GM06990 (cell line): ENCODE data around the gene F13A1.

Experiments
- DNase-seq: peaks from one replicate; pipeline ENCODE4 v3.0.0-alpha.2; 2011; ENCODE audit not compliant: insufficient read length; ENCODE audit errors: extremely low read depth
- H3K27me3 ChIP-seq: replicated peaks from 2 replicates; pipeline ENCODE4 v1.6.0; 2011; ENCODE audit warnings: low read length; ENCODE audit not compliant: control insufficient read depth, insufficient read depth
- H3K36me3 ChIP-seq: 2 replicates; pipeline ENCODE4 v1.5.1; 2011; ENCODE audit warnings: low read length; ENCODE audit not compliant: control insufficient read depth, insufficient read depth
- H3K4me3 ChIP-seq: replicated peaks from 2 replicates; pipeline ENCODE4 v1.5.1; 2011; ENCODE audit warnings: low read depth, mild to moderate bottlenecking, control low read depth, low read length
- TF ChIP-seq, protein P1 (sequence below): IDR thresholded peaks from 2 replicates; pipeline ENCODE4 v1.5.1; 2011; ENCODE audit warnings: low read length, control low read depth, mild to moderate bottlenecking, inconsistent platforms; ENCODE audit not compliant: insufficient read depth, poor library complexity, severe bottlenecking

F13A1 gene

DNA sequence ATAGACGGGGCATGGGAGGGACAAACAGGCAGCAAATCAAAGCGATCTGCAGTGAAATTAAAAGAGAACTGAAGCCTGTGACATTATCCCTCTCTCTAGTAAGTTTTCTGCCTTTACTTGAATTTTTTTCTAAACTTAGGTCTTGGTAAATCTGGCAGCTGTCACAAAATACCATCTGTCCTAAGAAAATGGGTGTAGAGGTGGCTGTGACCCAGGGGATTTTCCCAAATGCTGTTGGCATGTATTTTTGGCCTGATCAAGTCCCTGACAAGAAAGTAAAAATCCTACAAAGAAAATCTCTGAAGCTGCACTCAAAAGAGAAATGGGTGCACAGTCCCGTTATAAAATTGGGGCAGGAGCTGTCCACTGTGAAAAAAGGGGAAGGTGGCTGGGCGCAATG lies 30.2 kb upstream of the F13A1 start:
- Histone ChIP-seq H3K36me3 (no peaks in the 10 kb centered on the region), H3K27me3 (no peaks in the 10 kb centered on the region), H3K4me3 (no peak overlapping the region)
- no peak for DNase-seq
- TF ChIP-seq, protein P1, sequence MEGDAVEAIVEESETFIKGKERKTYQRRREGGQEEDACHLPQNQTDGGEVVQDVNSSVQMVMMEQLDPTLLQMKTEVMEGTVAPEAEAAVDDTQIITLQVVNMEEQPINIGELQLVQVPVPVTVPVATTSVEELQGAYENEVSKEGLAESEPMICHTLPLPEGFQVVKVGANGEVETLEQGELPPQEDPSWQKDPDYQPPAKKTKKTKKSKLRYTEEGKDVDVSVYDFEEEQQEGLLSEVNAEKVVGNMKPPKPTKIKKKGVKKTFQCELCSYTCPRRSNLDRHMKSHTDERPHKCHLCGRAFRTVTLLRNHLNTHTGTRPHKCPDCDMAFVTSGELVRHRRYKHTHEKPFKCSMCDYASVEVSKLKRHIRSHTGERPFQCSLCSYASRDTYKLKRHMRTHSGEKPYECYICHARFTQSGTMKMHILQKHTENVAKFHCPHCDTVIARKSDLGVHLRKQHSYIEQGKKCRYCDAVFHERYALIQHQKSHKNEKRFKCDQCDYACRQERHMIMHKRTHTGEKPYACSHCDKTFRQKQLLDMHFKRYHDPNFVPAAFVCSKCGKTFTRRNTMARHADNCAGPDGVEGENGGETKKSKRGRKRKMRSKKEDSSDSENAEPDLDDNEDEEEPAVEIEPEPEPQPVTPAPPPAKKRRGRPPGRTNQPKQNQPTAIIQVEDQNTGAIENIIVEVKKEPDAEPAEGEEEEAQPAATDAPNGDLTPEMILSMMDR: no peak

DNA sequence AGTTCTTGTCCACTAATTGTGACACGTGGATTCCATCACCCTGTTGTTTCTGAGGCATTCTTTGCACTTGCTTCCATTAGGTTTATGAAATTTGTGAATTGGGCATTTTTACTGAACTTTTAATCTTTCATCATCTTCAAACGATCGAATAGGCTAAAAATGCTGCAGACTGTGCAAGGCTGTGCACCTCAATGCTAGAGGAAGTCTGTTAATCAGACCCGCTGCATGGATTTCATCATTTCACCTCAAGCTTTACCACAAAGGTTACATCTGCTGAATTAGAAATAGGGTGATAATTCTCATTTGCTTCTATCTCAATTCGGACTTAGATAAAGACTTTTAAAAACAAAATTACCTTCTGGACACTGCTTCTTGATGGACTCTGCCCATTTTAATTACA lies 27.8 kb upstream of the F13A1 start:
- no peaks in the 10 kb centered on the region for H3K27me3 ChIP-seq
- H3K36me3 ChIP-seq: no peaks in the 10 kb centered on the region
- no peak overlapping the region for H3K4me3 ChIP-seq
- no peak for DNase-seq
- TF ChIP-seq, protein P1: no peak

DNA sequence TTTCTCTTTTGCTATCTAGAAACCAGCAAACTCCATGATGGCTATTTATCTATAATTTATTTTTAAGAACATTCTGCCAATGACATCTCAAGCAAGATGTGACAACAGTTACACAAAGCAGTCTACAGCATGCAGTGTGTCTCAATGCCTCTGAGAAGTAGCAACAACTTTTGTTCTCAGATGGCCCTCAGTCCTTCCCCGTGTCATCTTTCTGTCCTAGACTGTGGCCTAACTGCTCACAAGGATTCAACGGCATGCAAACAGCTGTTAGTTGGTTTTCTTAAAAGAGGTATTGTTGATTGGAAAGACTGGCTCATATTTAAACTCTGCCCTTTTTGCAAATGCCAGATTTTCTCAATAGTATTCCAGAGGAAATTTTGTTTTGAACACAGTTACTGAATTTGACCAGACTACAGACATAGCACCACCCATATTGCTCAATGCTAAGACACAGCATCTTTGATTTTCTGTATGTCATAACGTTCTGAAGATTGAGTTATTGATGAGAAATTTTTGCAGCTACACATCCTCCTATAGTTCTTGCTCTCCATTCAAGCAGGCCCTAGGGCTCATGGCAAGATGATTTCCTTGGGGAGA lies 26.1 kb upstream of the F13A1 start:
- no peaks in the 10 kb centered on the region for H3K27me3 ChIP-seq
- no peak for DNase-seq
- no peaks in the 10 kb centered on the region for H3K36me3 ChIP-seq
- TF ChIP-seq, protein P1: no peak
- H3K4me3 ChIP-seq: no peak overlapping the region

DNA sequence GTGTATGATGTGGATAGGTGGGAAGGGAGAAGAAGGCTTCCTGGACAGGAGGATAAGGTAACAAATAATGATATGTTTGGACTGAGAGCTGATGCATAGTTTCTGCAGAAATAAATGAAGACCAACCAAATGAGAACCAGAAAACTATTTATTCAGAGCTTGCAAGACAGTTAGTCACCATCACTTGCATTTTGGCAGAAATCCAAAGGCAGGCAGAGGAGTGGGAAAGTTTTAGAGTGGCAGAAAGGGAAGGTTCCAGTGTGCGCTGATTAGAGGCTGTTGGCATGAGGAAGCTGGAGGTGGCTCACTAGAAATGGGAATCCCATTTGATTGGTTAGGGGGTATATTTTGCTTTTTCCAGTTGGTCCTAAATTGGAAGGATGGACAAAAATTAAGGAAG lies 13.0 kb upstream of the F13A1 start:
- no peaks in the 10 kb centered on the region for H3K27me3 ChIP-seq
- H3K4me3 ChIP-seq: no peak overlapping the region
- H3K36me3 ChIP-seq: no peaks in the 10 kb centered on the region
- DNase-seq: no peak
- TF ChIP-seq, protein P1: no peak

DNA sequence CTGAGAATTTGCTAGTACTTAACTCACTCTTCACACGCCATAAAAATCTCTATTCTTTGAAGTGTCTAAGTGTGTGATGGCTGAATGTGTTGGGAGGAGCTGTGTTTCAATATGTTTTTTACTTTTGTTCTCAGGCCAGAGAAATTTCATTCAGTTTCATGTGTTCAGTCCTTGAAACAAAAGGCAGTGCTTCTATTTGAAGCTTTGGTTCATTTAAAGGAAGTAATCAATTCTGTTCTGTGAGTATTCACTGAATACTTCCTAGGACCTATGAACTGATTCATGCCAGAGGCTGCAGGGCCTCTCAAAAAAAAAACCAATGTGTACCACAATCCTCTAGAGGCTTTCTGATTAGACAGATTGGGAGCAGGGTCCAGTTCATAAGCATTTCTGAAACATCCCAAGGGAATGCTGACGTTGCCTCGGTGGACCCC lies 12.4 kb upstream of the F13A1 start:
- no peaks in the 10 kb centered on the region for H3K36me3 ChIP-seq
- no peaks in the 10 kb centered on the region for H3K27me3 ChIP-seq
- peak; percentile 60 for DNase-seq
- TF ChIP-seq, protein P1: no peak
- H3K4me3 ChIP-seq: no peak overlapping the region

DNA sequence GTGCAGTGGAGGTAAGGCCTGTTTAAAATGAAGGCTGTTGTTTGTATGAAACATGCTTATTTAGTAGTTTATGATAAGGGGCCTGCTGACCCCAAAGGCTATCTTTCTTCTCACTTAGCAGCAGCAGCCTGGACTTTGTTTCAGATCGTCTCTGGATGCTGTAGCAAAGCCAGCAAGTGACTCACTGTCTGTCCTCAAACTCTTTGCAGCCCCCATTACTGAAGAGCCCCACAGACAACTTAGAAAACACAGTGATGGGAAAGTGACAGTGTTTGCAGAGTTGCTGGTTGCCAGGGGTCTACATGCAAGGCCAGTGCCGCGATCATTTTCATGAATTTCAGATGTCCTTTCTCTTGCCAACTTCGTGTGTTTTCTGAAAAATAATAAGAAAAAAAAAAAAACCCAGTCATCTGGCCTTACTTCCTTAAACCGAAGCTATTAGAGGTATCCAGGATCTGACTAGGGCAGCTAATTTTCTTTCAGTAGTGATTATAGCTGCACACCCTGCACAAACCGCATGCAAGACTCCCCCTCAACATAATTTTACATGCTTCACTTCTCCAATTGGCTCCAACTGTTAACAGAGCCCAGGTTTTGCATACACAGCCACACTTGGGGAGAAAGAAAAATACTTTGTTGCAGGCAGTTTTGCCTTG lies 11.6 kb upstream of the F13A1 start:
- TF ChIP-seq, protein P1: no peak
- no peaks in the 10 kb centered on the region for H3K27me3 ChIP-seq
- peak; percentile 60 for DNase-seq
- no peak overlapping the region for H3K4me3 ChIP-seq
- no peaks in the 10 kb centered on the region for H3K36me3 ChIP-seq
